Stimulated activated CD8-positive, alpha-beta memory T cell treated with anti-CD3 and anti-CD28 coated beads, Interleukin-4, amount 100 ng/mL, for 1 hour (primary cell): ENCODE results near the gene MIOS.

Experiments used
- DNase-seq, 2 donors: peaks; one replicate each; pipeline ENCODE4 v3.0.0-alpha.2; 2020; ENCODE audit warnings: low read depth in 2 of 2, low spot score in 1 of 2

Gene MIOS

GRCh38 chr7:7566651-7567611 lies at the start of gene MIOS:
TSS of gene MIOS (plus strand) at chr7:7566884. CDS start at chr7:7572476, 5,592 bp downstream.
- DNase-seq, result peak; percentile 67 to 69

DNA sequence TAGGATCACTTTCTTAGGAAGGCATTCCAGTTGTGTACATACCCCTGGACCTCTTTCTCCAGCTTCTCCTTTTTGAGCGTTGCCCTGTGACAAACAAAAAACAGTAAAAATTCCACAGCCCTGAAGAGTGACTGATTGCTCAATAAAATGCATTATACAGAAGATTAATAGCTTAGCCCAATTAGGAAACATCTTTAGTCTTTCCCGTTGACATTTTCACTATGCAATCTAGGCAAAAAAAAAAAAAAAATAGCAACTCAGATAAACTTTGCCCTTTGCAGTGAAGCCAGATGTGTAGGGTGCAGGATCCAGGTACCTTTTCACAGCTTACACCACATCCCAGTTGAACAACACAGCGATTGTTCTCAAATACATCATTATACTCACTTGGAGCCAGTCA lies 48.9 kb upstream of the MIOS start:
- no peak for DNase-seq

- DNase-seq, result no peak
Observed at GRCh38 chr7:7519056-7519455, 47.6 kb upstream of the MIOS start.

GRCh38 chr7:7519528-7519927 lies 47.2 kb upstream of the MIOS start:
- DNase-seq, result no peak

DNA sequence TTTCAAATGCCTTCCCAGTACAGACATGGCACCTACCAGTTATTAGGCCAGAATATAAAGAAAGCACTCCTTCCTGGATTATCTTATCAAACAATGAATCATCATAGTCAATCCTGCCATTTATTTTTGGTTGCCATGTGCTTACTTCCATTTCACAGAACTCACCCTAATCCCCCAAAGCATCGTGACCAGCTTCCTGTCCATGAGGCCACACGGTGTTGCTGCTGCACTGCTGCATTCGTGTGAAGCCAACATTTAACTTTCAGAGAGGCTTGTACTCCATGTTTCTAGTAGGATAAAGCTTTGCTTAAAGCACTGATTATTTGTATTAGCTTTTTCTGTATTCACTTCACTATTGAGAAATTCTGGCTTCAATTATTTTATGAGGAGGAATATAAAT lies 45.4 kb upstream of the MIOS start:
- no peak for DNase-seq

DNA sequence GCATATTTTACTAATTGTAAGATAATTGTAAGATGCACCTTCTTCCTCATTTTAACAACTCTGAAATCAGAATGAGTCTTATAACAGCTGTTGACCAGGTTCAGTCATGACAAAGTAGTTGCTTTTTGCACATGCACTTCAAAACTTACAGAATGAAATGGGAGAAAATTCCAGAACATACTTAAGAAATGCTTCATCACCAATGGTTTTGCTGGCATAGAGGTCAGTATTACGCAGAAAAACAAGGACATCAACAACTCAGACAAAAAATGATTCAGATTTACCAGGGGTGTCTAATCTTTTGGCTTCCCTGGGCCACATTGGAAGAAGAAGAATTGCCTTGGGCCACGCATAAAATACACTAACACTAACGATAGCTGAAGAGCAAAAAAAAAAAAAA lies 44.3 kb upstream of the MIOS start:
- no peak for DNase-seq

GRCh38 chr7:7524121-7524520 lies 42.6 kb upstream of the MIOS start:
- DNase-seq, result no peak

- no peak for DNase-seq
Observed at GRCh38 chr7:7526006-7526405, 40.7 kb upstream of the MIOS start.

GRCh38 chr7:7527047-7527446 lies 39.6 kb upstream of the MIOS start:
- DNase-seq, result no peak

DNA sequence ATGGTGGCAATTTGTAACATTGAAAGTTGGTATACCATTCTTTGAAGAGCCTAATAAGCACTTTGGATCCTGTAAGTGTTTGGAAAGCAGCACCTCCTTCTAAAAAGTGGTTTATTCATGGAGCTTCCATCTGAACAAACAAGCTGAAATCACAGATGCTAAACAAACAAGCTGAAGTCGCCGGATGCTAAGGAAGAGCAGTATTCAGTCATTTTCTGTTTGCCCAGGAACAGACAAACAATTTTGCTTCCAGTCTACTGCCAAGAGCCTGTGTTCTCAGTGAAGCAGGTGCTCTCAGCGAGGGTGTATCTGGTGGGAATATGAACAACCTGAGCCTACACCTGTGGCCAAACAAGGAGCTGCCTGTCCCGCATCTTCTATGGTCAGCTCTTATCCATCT lies 37.4 kb upstream of the MIOS start:
- DNase-seq, result no peak

- no peak for DNase-seq
Observed at GRCh38 chr7:7533831-7534430, 32.8 kb upstream of the MIOS start.

DNA sequence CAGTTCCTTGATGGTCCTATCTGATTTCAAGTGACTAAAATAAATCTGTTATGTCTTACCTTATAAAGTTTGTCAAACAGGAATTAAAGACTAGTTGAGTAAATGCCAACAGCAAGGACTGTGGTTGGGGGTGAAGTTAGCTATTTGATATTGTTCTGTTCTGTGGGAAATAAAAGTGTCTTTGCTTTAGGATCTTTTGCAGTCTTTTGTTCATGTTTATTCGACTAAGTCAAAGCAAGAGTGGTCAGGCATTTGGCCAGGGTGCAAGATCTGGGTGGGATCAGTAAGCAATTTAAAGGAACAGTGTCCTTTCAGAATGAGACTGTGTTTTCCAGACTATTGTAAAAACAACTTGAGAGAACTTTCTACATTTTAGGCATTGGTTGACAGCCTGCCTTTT lies 31.0 kb upstream of the MIOS start, which contains the start of gene COL28A1:
COL28A1 (minus strand) TSS at position 183 of the 400 bp plus-strand sequence. CDS start 2,998 bp downstream, outside the sequence.
- no peak for DNase-seq

- no peak for DNase-seq
Observed at GRCh38 chr7:7536396-7537019, 30.2 kb upstream of the MIOS start.

- no peak for DNase-seq
Observed at GRCh38 chr7:7537711-7538110, 29.0 kb upstream of the MIOS start.

DNA sequence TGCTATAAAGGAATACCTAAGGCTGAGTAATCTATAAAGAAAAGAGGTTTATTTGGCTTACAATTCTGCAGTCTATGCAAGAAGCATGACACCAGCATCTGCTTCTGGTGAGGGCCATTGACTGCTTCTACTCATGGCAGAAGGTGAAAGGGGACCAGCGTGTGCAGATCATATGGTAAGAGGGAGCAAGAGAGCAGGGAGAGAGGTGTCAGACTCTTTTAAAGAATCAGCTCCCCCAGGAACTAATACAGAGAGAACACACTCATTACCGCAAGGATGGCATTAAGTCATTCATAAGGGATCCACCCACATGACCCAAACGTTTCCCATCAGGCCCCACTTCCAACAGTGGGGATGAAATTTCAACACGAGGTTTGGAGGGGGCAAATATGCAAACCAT lies 27.5 kb upstream of the MIOS start:
- DNase-seq, result no peak

DNA sequence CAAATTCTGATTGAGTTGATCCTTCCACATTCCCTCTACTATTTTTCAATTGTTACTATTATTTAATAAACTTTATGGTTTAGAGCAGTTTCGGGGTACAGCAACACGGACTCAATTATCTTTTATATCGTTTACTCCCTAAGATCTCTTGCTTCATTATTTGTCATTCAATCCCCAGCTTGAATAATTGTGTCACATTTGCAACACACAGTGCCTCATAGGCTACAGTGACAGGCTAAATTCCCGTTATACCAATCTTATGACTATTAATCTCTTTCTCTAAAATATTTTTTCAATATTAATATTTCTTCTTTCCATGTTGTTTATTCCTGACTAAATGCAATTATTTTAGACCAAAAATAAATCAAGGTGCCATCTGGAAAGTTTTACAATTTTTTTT lies 27.0 kb upstream of the MIOS start:
- DNase-seq, result no peak

DNA sequence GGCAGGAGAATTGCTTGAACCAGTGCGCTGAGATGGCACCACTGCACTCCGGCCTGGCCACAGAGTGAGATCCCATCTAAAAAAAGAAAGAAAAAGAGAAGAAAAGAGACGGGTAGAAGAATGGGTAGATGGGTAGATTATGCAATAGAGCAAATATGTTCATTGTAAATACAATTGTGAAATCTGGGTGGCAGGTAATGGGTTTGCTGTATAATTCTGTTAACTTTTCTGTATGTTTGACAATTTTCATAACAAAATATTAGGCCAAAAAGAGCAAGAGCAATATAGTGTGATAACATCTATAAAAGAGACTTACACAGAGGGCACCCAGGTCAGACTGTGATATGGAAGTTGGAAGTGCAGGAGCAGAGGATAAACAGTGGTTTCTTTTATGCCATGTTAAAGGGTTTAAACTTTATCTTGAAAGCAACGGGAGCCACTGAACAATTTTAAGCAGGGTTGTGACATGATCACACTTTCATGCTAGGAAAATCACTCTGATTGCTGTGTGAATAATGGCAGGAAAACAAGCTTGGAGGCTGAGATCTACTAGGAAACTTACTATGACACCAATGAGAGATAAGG lies 24.3 kb upstream of the MIOS start:
- DNase-seq, result no peak

DNA sequence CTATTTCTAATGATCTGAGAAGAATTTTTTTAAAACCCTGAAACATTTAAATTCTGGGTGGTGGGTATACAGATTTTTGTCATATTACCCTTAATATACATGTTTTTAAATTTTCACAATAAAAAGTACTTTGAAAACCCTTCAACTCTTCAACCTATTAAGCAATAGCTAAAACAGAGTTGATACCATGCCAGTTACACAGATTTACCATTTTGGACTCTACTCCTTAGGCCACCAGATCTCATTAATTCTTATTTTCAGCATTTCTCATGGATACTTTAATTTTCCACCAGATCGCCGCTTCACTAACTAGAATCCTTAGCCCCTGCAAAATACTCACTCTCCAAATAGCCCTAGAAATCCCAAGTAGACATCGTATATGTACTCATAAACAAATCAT lies 18.3 kb upstream of the MIOS start:
- no peak for DNase-seq

GRCh38 chr7:7550663-7551062 lies 16.0 kb upstream of the MIOS start:
- no peak for DNase-seq

GRCh38 chr7:7552199-7552598 lies 14.5 kb upstream of the MIOS start:
- DNase-seq, result no peak

- no peak for DNase-seq
Observed at GRCh38 chr7:7553386-7553785, 13.3 kb upstream of the MIOS start.

DNA sequence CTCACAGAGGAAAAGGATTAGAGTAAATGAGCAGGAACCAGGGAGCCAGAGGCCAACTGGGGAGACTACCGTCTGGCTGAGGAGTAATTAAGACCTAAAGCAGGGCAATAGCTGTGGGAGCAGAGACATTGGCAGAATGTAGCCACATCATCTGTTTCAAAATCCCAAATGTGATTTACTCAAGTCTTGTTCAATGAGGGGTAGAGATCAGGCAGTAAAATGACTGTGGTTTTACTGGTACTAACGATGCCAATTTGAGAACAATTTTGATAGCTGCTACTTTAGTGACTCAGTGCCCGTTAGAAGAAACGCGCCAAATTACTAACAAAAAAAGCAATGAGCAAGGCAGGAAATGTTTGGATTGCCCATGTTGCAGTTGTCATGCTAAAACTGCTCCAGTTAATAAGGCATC lies 12.7 kb upstream of the MIOS start:
- DNase-seq, result no peak
